HG02571 (cell line): Measurements from ENCODE around the gene FBXL15.
"Not testable (repeated sequence)": the region's sequence is repeated elsewhere in the genome, so short reads cannot be mapped to it uniquely, and the experiment has no call there.

ENCODE experiments used
- ATAC-seq: cut with Tn5 transposase; IDR thresholded peaks from one replicate; pipeline ENCODE4 v1.9.1; 2021; ENCODE audit warnings: mild to moderate bottlenecking, moderate library complexity; ENCODE audit not compliant: unreplicated experiment

The FBXL15 gene

GRCh38 chr10:102452672-102453340 lies 32.2 kb downstream of the FBXL15 start:
- no peak for ATAC-seq

GRCh38 chr10:102453502-102453901 lies 32.9 kb downstream of the FBXL15 start:
- no peak for ATAC-seq

GRCh38 chr10:102454662-102455487 lies 34.2 kb downstream of the FBXL15 start:
- ATAC-seq = not testable (repeated sequence)

GRCh38 chr10:102455893-102456471 lies 35.3 kb downstream of the FBXL15 start:
- ATAC-seq = no peak

- no peak for ATAC-seq
These were observed 37.0 kb downstream of the FBXL15 start for GRCh38 chr10:102457591-102458150.

GRCh38 chr10:102458656-102459055 lies 38.0 kb downstream of the FBXL15 start:
- no peak for ATAC-seq

GRCh38 chr10:102460836-102461186 lies 40.2 kb downstream of the FBXL15 start:
- peak; percentile 23 for ATAC-seq

- peak; percentile 85 for ATAC-seq
These were observed 40.8 kb downstream of the FBXL15 start for GRCh38 chr10:102461187-102462054.

GRCh38 chr10:102462512-102463054 lies 41.9 kb downstream of the FBXL15 start:
- no peak for ATAC-seq

- no peak for ATAC-seq
These were observed 43.3 kb downstream of the FBXL15 start for GRCh38 chr10:102463983-102464382.

- no peak for ATAC-seq
These were observed 44.8 kb downstream of the FBXL15 start for GRCh38 chr10:102465466-102465865.

GRCh38 chr10:102467318-102467717 lies 46.7 kb downstream of the FBXL15 start:
- ATAC-seq = no peak

- ATAC-seq = no peak
These were observed 47.4 kb downstream of the FBXL15 start for GRCh38 chr10:102467971-102468438.

- ATAC-seq = no peak
These were observed 48.0 kb downstream of the FBXL15 start for GRCh38 chr10:102468683-102469082.

GRCh38 chr10:102470579-102471546 lies 50.2 kb downstream of the FBXL15 start:
- no peak for ATAC-seq
